ENCODE data around the gene GFOD1. TPM values are rescaled to one million over a fixed set of nuclear protein-coding genes. Genes with fewer than 3 reads are reported as not detected.

The GFOD1 gene
- total RNA-seq, 4 donors from 2014 or later = 7.3 to 15.9 (median 12.4) TPM

DNA sequence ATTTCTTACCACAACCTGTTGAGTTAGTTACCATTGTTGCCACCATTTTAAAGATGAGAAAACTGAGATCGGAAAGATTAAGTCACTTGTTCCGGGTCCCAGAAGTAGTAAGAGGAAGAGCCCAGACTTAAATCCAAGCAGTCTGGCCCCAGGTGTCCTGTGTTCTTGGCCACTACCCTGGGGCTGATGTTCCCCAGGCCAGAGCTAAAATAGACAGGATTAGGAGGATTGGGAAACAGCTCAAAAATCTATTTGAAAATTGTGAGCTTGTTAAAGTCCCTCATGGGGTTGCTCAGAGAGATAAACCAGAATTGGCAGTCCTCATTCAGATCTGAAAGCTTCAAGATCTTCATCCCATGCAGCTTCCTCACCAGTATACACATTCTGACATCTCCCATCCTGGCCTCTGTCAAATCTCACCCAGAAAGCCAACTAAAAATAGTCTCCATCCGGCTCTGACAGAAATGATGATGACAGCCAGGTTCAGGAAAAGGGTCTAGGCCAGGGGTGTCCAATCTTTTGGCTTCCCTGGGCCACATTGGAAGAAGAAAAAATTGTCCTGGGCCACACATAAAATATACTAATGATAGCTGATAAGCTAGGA is 62.0 kb downstream of the GFOD1 start:
- intact Hi-C loops (cut with DNase I; ENCODE audit: low total_unique reads) = no loop called here
- DNase-seq (ENCODE audit: low spot score in 2 of 2) = peak in 1 of 2 donors; percentile 6
- H3K4me3 ChIP-seq (ENCODE audit: low read depth, poor library complexity, severe bottlenecking) = no peak overlapping the region
- 56 to 58% methylated on average over 3 of the region's 3 CpGs for WGBS, 2 donors
- TF ChIP-seq, protein P1, sequence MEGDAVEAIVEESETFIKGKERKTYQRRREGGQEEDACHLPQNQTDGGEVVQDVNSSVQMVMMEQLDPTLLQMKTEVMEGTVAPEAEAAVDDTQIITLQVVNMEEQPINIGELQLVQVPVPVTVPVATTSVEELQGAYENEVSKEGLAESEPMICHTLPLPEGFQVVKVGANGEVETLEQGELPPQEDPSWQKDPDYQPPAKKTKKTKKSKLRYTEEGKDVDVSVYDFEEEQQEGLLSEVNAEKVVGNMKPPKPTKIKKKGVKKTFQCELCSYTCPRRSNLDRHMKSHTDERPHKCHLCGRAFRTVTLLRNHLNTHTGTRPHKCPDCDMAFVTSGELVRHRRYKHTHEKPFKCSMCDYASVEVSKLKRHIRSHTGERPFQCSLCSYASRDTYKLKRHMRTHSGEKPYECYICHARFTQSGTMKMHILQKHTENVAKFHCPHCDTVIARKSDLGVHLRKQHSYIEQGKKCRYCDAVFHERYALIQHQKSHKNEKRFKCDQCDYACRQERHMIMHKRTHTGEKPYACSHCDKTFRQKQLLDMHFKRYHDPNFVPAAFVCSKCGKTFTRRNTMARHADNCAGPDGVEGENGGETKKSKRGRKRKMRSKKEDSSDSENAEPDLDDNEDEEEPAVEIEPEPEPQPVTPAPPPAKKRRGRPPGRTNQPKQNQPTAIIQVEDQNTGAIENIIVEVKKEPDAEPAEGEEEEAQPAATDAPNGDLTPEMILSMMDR (IDR thresholded peaks at IDR 0.05) = no peak
- no peak for TF ChIP-seq POLR2A (IDR thresholded peaks at IDR 0.05)

DNA sequence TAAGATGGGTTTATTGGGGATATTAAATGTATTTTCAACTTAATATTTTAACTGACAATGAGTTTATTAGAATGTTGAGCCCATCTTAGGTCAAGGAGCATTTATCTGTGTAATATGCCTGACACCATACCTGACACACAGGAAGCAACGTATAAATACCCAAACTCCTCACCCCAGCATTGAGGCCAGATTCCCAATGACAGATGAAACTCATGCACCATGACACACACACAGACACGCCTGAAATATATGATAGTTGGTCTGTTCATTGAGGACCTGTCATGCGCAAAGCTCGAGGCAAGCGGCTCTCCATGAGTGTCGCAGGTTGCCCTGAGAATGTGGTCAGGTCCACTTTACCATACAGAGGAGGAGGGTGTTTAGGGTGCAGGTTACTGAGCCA is 64.1 kb downstream of the GFOD1 start:
- intact Hi-C loops (cut with DNase I; ENCODE audit: low total_unique reads) = no loop called here
- peak in 1 of 2 donors; percentile 53 for DNase-seq (ENCODE audit: low spot score in 2 of 2)
- no peak overlapping the region for H3K4me3 ChIP-seq (ENCODE audit: low read depth, poor library complexity, severe bottlenecking)
- no peak for TF ChIP-seq POLR2A (IDR thresholded peaks at IDR 0.05)
- TF ChIP-seq, protein P1 (IDR thresholded peaks at IDR 0.05) = no peak
- 92 to 95% methylated on average over 6 of the region's 6 CpGs for WGBS, 2 donors

DNA sequence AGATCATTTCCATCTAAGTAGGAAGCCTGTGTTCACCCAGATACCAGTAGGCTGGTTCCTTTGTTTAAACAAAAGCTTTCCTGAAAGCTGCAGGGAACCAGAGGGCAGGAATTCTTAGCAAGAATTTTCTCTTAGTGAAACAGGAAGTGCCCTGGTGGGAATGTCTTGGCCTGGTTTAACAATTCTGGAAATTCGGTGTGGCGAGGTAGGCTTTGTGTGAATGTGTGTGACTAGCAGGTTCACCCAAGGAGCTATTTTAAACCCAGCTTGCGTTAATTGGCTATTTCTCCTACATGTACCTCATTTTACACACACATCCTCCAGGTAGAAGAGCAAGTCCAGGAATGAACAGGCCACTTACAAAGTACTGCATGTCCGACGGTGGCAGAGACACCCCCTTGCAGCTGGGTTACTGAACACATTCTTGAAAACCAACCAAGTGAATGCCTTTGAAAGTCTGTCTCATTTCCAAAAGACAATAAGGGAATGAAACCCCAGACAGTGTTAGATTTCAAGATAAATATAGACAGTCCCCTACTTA is 64.6 kb downstream of the GFOD1 start:
- TF ChIP-seq, protein P1 (IDR thresholded peaks at IDR 0.05) = no peak
- TF ChIP-seq POLR2A (IDR thresholded peaks at IDR 0.05) = no peak
- intact Hi-C loops (cut with DNase I; ENCODE audit: low total_unique reads) = no loop called here
- peak in 1 of 2 donors; percentile 72 for DNase-seq (ENCODE audit: low spot score in 2 of 2)
- 50 to 57% methylated on average over 5 of the region's 5 CpGs for WGBS, 2 donors
- no peak overlapping the region for H3K4me3 ChIP-seq (ENCODE audit: low read depth, poor library complexity, severe bottlenecking)

DNA sequence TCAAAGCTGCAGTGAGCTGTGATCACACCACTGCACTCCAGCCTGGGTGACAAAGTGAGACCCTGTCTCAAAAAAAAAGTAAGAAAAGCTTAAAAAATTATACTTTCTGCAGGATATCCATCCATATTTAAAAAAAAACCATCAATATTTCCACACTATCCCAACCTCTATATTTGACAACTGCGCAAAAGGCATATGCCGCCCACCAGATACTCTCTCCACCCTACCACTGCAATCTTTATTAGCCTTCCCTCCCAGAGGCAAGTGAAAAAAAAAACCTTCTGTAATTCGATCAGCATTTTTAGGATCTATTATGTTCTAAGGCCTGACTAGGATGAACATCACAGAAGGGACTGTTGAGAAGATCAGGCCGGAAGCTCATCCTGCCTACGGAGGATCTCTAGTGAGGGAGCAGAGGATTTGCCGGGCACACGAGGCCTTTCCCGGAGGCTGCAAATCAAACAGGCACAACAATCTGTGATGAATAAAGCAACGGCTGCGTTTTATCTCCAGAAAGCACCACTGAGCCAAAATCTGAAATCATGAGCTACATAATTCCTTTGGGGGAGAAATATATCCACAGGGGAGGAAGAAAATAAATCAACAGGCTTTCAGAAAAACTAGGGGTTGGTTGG is 65.9 kb downstream of the GFOD1 start:
- no peak overlapping the region for H3K4me3 ChIP-seq (ENCODE audit: low read depth, poor library complexity, severe bottlenecking)
- 54 to 82% methylated on average over 10 of the region's 10 CpGs for WGBS, 2 donors
- TF ChIP-seq, protein P1 (IDR thresholded peaks at IDR 0.05) = no peak
- TF ChIP-seq POLR2A (IDR thresholded peaks at IDR 0.05) = no peak
- intact Hi-C loops (cut with DNase I; ENCODE audit: low total_unique reads) = no loop called here
- peak in 1 of 2 donors; percentile 25 for DNase-seq (ENCODE audit: low spot score in 2 of 2)

DNA sequence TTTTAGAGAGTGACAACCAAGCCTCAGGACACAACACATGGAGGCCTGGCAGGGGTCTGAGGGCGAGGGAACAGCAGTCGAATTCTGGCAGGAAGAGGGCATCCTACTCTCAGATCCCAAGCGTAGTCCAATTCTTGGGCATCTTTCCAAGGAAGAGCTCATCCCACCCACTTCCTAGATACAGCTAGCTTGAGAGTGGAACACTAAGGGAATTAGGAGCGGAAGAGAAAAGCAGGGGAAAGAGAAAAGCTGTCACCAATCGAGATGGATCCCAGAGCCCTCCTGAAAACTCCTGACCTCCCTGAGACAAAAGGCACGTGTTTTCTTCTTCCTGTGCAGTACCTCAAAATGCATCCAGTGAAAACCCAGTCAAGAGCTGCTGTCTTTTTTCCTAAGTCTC is 67.1 kb downstream of the GFOD1 start:
- intact Hi-C loops (cut with DNase I; ENCODE audit: low total_unique reads) = no loop called here
- no peak for TF ChIP-seq POLR2A (IDR thresholded peaks at IDR 0.05)
- TF ChIP-seq, protein P1 (IDR thresholded peaks at IDR 0.05) = no peak
- no peak overlapping the region for H3K4me3 ChIP-seq (ENCODE audit: low read depth, poor library complexity, severe bottlenecking)
- DNase-seq (ENCODE audit: low spot score in 2 of 2) = peak in 1 of 2 donors; percentile 21
- 66 to 73% methylated on average over 5 to 6 of the region's 6 CpGs for WGBS, 2 donors
